ENCODE results near the gene HEATR5A. TPM values are rescaled to one million over a fixed set of nuclear protein-coding genes. Genes with fewer than 3 reads are reported as not detected.

The HEATR5A gene
- total RNA-seq, 1 donor from 2014 or later = 46.3 TPM

- Histone ChIP-seq H3K27me3 (no peaks in the 10 kb centered on the region), H3K9me3 (no peaks in the 10 kb centered on the region), H3K36me3 (peaks cover 40% of the 10 kb centered on the region), H3K4me3 (no peak overlapping the region), H3K27ac (no peak overlapping the region), H3K4me1 (peaks cover 7% of the 10 kb centered on the region)
- intact Hi-C loops (cut with DNase I) = no loop called here
- ATAC-seq (no peak), DNase-seq (no peak)
- TF ChIP-seq CTCF (IDR thresholded peaks at IDR 0.05) = no peak
Observed at GRCh38 chr14:31391977-31392503, 28.3 kb downstream of the HEATR5A start.

GRCh38 chr14:31391473-31391872 is 28.9 kb downstream of the HEATR5A start:
- H3K9me3 ChIP-seq = no peaks in the 10 kb centered on the region
- TF ChIP-seq CTCF (IDR thresholded peaks at IDR 0.05) = no peak
- no peak overlapping the region for H3K4me3 ChIP-seq
- ATAC-seq (no peak), DNase-seq (no peak)
- no peaks in the 10 kb centered on the region for H3K27me3 ChIP-seq
- peaks cover 7% of the 10 kb centered on the region for H3K4me1 ChIP-seq
- H3K27ac ChIP-seq = no peak overlapping the region
- peaks cover 46% of the 10 kb centered on the region for H3K36me3 ChIP-seq
- intact Hi-C loops (cut with DNase I) = no loop called here

GRCh38 chr14:31389946-31390345 is 30.4 kb downstream of the HEATR5A start:
- no peak for ATAC-seq
- H3K9me3 ChIP-seq = no peaks in the 10 kb centered on the region
- no peak overlapping the region for H3K27ac ChIP-seq
- no peaks in the 10 kb centered on the region for H3K27me3 ChIP-seq
- H3K4me1 ChIP-seq = peaks cover 7% of the 10 kb centered on the region
- TF ChIP-seq CTCF (IDR thresholded peaks at IDR 0.05) = no peak
- peaks cover 50% of the 10 kb centered on the region for H3K36me3 ChIP-seq
- no peak overlapping the region for H3K4me3 ChIP-seq
- intact Hi-C loops (cut with DNase I) = no loop called here
- no peak for DNase-seq

GRCh38 chr14:31388687-31389413 is 31.5 kb downstream of the HEATR5A start:
- H3K27ac ChIP-seq = no peak overlapping the region
- peaks cover 48% of the 10 kb centered on the region for H3K36me3 ChIP-seq
- no peak for TF ChIP-seq CTCF (IDR thresholded peaks at IDR 0.05)
- H3K9me3 ChIP-seq = no peaks in the 10 kb centered on the region
- intact Hi-C loops (cut with DNase I) = no loop called here
- peaks cover 7% of the 10 kb centered on the region for H3K4me1 ChIP-seq
- ATAC-seq (no peak), DNase-seq (no peak)
- no peak overlapping the region for H3K4me3 ChIP-seq
- H3K27me3 ChIP-seq = no peaks in the 10 kb centered on the region

GRCh38 chr14:31387091-31387490 is 33.3 kb downstream of the HEATR5A start:
- Histone ChIP-seq H3K4me3 (no peak overlapping the region), H3K36me3 (peaks cover 53% of the 10 kb centered on the region), H3K27ac (no peak overlapping the region), H3K27me3 (no peaks in the 10 kb centered on the region), H3K9me3 (no peaks in the 10 kb centered on the region), H3K4me1 (peaks cover 7% of the 10 kb centered on the region)
- no peak for TF ChIP-seq CTCF (IDR thresholded peaks at IDR 0.05)
- DNase-seq (no peak), ATAC-seq (no peak)
- intact Hi-C loops (cut with DNase I) = no loop called here

Measured in upper lobe of right lung (tissue), 1 donor.